ENCODE results near the gene MMP26. TPM values are rescaled to one million over a fixed set of nuclear protein-coding genes. Genes with fewer than 3 reads are reported as not detected.

MMP26 gene
- total RNA-seq, 2 donors from 2014 or later = not detected

DNA sequence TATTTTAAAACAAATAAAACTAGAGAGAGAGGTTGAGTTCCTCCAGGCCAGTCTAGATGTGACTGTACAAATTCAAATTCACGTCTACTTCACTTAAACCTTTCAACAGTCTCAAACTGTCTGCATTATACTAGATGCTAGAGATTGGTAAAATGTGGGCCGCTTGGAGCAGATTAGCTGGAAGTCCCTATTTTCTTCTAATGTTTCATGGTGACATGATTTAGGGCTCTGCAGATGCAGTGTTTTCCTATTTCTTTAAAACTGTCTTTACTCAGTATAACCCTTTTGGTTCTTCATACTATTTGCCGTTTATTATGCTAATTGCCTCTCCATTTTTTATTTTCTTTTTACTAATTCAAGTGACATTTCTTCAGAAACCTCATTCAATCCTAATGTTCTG, 40.4 kb upstream of the MMP26 start:
- no peaks in the 10 kb centered on the region for H3K9me3 ChIP-seq (ENCODE audit: control insufficient read depth, low read length)
- H3K4me1 ChIP-seq (ENCODE audit: control insufficient read depth, insufficient read depth, low read length) = no peaks in the 10 kb centered on the region
- no peaks in the 10 kb centered on the region for H3K36me3 ChIP-seq (ENCODE audit: control insufficient read depth, insufficient read depth, low read length)
- TF ChIP-seq, protein P1, sequence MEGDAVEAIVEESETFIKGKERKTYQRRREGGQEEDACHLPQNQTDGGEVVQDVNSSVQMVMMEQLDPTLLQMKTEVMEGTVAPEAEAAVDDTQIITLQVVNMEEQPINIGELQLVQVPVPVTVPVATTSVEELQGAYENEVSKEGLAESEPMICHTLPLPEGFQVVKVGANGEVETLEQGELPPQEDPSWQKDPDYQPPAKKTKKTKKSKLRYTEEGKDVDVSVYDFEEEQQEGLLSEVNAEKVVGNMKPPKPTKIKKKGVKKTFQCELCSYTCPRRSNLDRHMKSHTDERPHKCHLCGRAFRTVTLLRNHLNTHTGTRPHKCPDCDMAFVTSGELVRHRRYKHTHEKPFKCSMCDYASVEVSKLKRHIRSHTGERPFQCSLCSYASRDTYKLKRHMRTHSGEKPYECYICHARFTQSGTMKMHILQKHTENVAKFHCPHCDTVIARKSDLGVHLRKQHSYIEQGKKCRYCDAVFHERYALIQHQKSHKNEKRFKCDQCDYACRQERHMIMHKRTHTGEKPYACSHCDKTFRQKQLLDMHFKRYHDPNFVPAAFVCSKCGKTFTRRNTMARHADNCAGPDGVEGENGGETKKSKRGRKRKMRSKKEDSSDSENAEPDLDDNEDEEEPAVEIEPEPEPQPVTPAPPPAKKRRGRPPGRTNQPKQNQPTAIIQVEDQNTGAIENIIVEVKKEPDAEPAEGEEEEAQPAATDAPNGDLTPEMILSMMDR (conservative IDR thresholded peaks at IDR 0.05) = no peak
- Mint-ChIP-seq H3K27ac (no peak overlapping the region), H3K9me3 (no peaks in the 10 kb centered on the region), H3K4me1 (peaks cover 1% of the 10 kb centered on the region), H3K27me3 (ENCODE audit: insufficient read depth) (no peaks in the 10 kb centered on the region), H3K4me3 (no peak overlapping the region), H3K36me3 (ENCODE audit: low read depth) (no peaks in the 10 kb centered on the region)
- H3K27ac ChIP-seq (ENCODE audit: low read depth, low read length) = no peak overlapping the region
- no peaks in the 10 kb centered on the region for H3K27me3 ChIP-seq (ENCODE audit: control insufficient read depth, insufficient read depth, low read length, poor library complexity, severe bottlenecking)
- DNase-seq = no peak
- no peak overlapping the region for H3K4me3 ChIP-seq (ENCODE audit: low read length)
- 87 to 100% methylated on average over 1 to 3 of the region's 3 CpGs for WGBS, 2 experiments (ENCODE audit: insufficient coverage in 1 of 2, insufficient read length in 1 of 2)
- no peak overlapping the region for H3K9ac ChIP-seq (ENCODE audit: extremely low read depth, low read length, poor library complexity, severe bottlenecking)

DNA sequence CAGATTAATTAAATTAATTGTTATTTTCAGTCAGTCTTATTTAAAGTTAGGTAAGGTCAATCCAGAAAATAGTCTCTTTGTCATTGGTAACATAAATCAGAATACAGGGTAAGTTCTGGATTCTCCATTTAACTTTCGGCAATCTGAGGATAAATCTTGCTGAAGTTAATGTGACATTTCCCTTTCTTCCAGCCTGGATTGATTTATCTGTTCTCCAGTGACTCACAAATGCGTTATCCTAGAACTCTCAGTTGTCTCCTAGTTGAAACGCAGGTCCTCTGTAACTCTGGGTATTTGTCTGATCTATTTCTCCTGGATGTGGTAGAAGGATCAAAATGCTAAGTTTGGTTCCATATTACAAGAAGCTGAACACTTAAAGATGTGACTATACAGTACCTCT, 39.8 kb upstream of the MMP26 start:
- H3K4me3 ChIP-seq (ENCODE audit: low read length) = no peak overlapping the region
- H3K27ac ChIP-seq (ENCODE audit: low read depth, low read length) = no peak overlapping the region
- H3K27me3 Mint-ChIP-seq (ENCODE audit: insufficient read depth) = no peaks in the 10 kb centered on the region
- H3K9ac ChIP-seq (ENCODE audit: extremely low read depth, low read length, poor library complexity, severe bottlenecking) = no peak overlapping the region
- H3K9me3 Mint-ChIP-seq = no peaks in the 10 kb centered on the region
- H3K4me1 ChIP-seq (ENCODE audit: control insufficient read depth, insufficient read depth, low read length) = no peaks in the 10 kb centered on the region
- no peak overlapping the region for H3K4me3 Mint-ChIP-seq
- H3K36me3 ChIP-seq (ENCODE audit: control insufficient read depth, insufficient read depth, low read length) = no peaks in the 10 kb centered on the region
- no peaks in the 10 kb centered on the region for H3K36me3 Mint-ChIP-seq (ENCODE audit: low read depth)
- TF ChIP-seq, protein P1 (conservative IDR thresholded peaks at IDR 0.05) = no peak
- 91 to 95% methylated on average over 2 to 3 of the region's 3 CpGs for WGBS, 2 experiments (ENCODE audit: insufficient coverage in 1 of 2, insufficient read length in 1 of 2)
- no peak for DNase-seq
- H3K27ac Mint-ChIP-seq = no peak overlapping the region
- H3K4me1 Mint-ChIP-seq = no peaks in the 10 kb centered on the region
- H3K27me3 ChIP-seq (ENCODE audit: control insufficient read depth, insufficient read depth, low read length, poor library complexity, severe bottlenecking) = no peaks in the 10 kb centered on the region
- H3K9me3 ChIP-seq (ENCODE audit: control insufficient read depth, low read length) = no peaks in the 10 kb centered on the region

DNA sequence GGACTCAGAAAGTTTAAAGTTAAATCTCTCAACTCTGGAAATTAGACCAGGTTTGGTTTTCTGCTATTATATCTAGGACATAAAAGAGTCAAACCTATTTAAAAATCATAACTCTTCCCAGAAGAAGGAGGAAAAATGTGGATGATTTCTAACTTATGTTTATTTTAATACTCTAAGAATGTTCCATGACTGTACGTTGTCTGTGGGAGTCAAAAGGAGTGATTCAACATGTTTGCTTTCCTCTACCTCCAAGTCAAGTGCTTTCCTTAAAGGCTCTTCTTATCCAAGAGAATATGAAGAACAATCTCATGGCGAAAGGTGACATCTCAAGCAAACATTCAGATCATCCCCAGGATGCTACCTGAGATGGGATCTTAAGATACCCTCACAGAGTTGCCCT, 39.2 kb upstream of the MMP26 start:
- no peaks in the 10 kb centered on the region for H3K27me3 ChIP-seq (ENCODE audit: control insufficient read depth, insufficient read depth, low read length, poor library complexity, severe bottlenecking)
- H3K9me3 ChIP-seq (ENCODE audit: control insufficient read depth, low read length) = no peaks in the 10 kb centered on the region
- no peaks in the 10 kb centered on the region for H3K4me1 ChIP-seq (ENCODE audit: control insufficient read depth, insufficient read depth, low read length)
- no peaks in the 10 kb centered on the region for H3K36me3 ChIP-seq (ENCODE audit: control insufficient read depth, insufficient read depth, low read length)
- no peaks in the 10 kb centered on the region for H3K9me3 Mint-ChIP-seq
- H3K27ac Mint-ChIP-seq = no peak overlapping the region
- TF ChIP-seq, protein P1 (conservative IDR thresholded peaks at IDR 0.05) = no peak
- H3K27ac ChIP-seq (ENCODE audit: low read depth, low read length) = no peak overlapping the region
- no peak overlapping the region for H3K4me3 ChIP-seq (ENCODE audit: low read length)
- no peak overlapping the region for H3K4me3 Mint-ChIP-seq
- no peaks in the 10 kb centered on the region for H3K4me1 Mint-ChIP-seq
- H3K27me3 Mint-ChIP-seq (ENCODE audit: insufficient read depth) = no peaks in the 10 kb centered on the region
- H3K36me3 Mint-ChIP-seq (ENCODE audit: low read depth) = no peaks in the 10 kb centered on the region
- WGBS, 2 experiments (ENCODE audit: insufficient coverage in 1 of 2, insufficient read length in 1 of 2) = 93 to 100% methylated on average over 1 to 2 of the region's 2 CpGs
- no peak overlapping the region for H3K9ac ChIP-seq (ENCODE audit: extremely low read depth, low read length, poor library complexity, severe bottlenecking)
- DNase-seq = no peak

Measured in endodermal cell (in vitro differentiated cells).